NB4 (cell line): ENCODE data around the gene CYB561D2.

ENCODE experiments used
- POLR2A ChIP-seq: IDR thresholded peaks from 2 replicates; pipeline ENCODE4 v1.6.1; 2011; ENCODE audit warnings: mild to moderate bottlenecking; ENCODE audit not compliant: insufficient read length; ENCODE audit errors: extremely low read depth
- TF ChIP-seq, protein P1 (sequence below): IDR thresholded peaks from one replicate; pipeline ENCODE4 v1.5.1; 2012; ENCODE audit warnings: low read depth, low read length

DNA sequence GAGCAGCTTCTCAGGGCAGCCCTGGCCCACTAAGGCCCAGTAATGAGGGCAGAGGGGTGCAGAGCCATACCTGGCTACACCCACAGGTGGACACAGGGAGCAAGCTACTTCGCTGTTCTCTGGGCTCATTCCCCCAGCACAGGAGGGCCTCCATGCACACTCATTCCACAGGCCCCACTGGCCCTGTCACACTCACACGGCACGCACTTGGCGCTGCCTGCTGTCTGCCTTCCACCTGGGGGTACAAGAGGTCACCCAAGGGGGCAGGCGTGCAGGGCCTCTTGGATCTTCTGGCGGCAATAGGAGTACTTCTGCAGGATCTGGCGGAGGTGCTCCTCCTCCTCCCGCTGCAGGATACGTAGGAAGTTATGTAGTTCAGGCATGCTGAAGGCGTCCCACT is 20.3 kb upstream of the CYB561D2 start:
- TF ChIP-seq, protein P1, sequence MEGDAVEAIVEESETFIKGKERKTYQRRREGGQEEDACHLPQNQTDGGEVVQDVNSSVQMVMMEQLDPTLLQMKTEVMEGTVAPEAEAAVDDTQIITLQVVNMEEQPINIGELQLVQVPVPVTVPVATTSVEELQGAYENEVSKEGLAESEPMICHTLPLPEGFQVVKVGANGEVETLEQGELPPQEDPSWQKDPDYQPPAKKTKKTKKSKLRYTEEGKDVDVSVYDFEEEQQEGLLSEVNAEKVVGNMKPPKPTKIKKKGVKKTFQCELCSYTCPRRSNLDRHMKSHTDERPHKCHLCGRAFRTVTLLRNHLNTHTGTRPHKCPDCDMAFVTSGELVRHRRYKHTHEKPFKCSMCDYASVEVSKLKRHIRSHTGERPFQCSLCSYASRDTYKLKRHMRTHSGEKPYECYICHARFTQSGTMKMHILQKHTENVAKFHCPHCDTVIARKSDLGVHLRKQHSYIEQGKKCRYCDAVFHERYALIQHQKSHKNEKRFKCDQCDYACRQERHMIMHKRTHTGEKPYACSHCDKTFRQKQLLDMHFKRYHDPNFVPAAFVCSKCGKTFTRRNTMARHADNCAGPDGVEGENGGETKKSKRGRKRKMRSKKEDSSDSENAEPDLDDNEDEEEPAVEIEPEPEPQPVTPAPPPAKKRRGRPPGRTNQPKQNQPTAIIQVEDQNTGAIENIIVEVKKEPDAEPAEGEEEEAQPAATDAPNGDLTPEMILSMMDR: no peak
- TF ChIP-seq POLR2A: no peak
